Left ventricle myocardium inferior (tissue), 1 donor: ENCODE measurements around the gene TMEM245. TPM values are rescaled to one million over a fixed set of nuclear protein-coding genes. Genes with fewer than 3 reads are reported as not detected.

Experiments used
- DNase-seq: peaks from one replicate; pipeline ENCODE4 v3.0.0-alpha.2; 2020
- H3K27ac ChIP-seq: fragments of 200-600 bp; replicated peaks from 2 replicates; pipeline ENCODE4 v1.8.0; 2021
- H3K27me3 ChIP-seq: fragments of 200-600 bp; 2 replicates; pipeline ENCODE4 v1.8.0; 2021; ENCODE audit warnings: low read depth
- H3K36me3 ChIP-seq: fragments of 200-600 bp; 2 replicates; pipeline ENCODE4 v1.8.0; 2021
- H3K4me1 ChIP-seq: fragments of 200-600 bp; 2 replicates; pipeline ENCODE4 v1.8.0; 2021
- H3K4me3 ChIP-seq: fragments of 200-600 bp; 2 replicates; pipeline ENCODE4 v1.8.0; 2021; ENCODE audit warnings: mild to moderate bottlenecking, moderate library complexity
- H3K9me3 ChIP-seq: fragments of 200-600 bp; replicated peaks from 2 replicates; pipeline ENCODE4 v1.8.0; 2021
- CTCF ChIP-seq: fragments of 200-600 bp; IDR thresholded peaks from 2 replicates; pipeline ENCODE4 v1.8.0; 2021; ENCODE audit warnings: antibody characterized with exemption, mild to moderate bottlenecking, borderline replicate concordance
- intact Hi-C: fragments of 100-400 bp; cut with micrococcal nuclease; formaldehyde crosslinking; loops from one replicate; pipeline ENCODE4 v1.11.0; 2022
- total RNA-seq: library from RNA; stranded (reverse); fragmentation: NEBNext Ultra II Directional; extraction: Animal tissue kit (Norgen Biotek cat#: 25700); gene quantifications from one replicate; pipeline ENCODE4 v1.2.1, GENCODE V29; 2021
- donor health status: DM: no; HTN: yes; CAD: no; lungs with severe emphysema.

Gene TMEM245
- total RNA-seq, 1 donor from 2014 or later: 97.4 TPM

GRCh38 chr9:109113892-109114609, 5.7 kb downstream of the TMEM245 start:
- intact Hi-C loops: no loop called here
- no peaks in the 10 kb centered on the region for H3K36me3 ChIP-seq
- H3K4me3 ChIP-seq: peak overlapping the region; percentile 31
- H3K4me1 ChIP-seq: peaks cover 100% of the 10 kb centered on the region
- H3K27me3 ChIP-seq: no peaks in the 10 kb centered on the region
- peak overlapping the region; percentile 98 for H3K27ac ChIP-seq
- no peak for DNase-seq
- TF ChIP-seq CTCF: no peak
- no peaks in the 10 kb centered on the region for H3K9me3 ChIP-seq

- H3K27ac ChIP-seq: peak overlapping the region; percentile 98
- H3K36me3 ChIP-seq: no peaks in the 10 kb centered on the region
- no peak for DNase-seq
- intact Hi-C loops: no loop called here
- H3K9me3 ChIP-seq: no peaks in the 10 kb centered on the region
- no peak for TF ChIP-seq CTCF
- peaks cover 100% of the 10 kb centered on the region for H3K4me1 ChIP-seq
- peak overlapping the region; percentile 31 for H3K4me3 ChIP-seq
- no peaks in the 10 kb centered on the region for H3K27me3 ChIP-seq
Measured at GRCh38 chr9:109113254-109113653, 6.5 kb downstream of the TMEM245 start.

- H3K9me3 ChIP-seq: no peaks in the 10 kb centered on the region
- H3K36me3 ChIP-seq: peaks cover 5% of the 10 kb centered on the region
- H3K27ac ChIP-seq: peak overlapping the region; percentile 98
- no peaks in the 10 kb centered on the region for H3K27me3 ChIP-seq
- H3K4me1 ChIP-seq: peaks cover 99% of the 10 kb centered on the region
- TF ChIP-seq CTCF: no peak
- DNase-seq: no peak
- intact Hi-C loops: no loop called here
- peak overlapping the region; percentile 40 for H3K4me3 ChIP-seq
Measured at GRCh38 chr9:109110329-109111021, 9.3 kb downstream of the TMEM245 start.

- intact Hi-C loops: no loop called here
- Histone ChIP-seq H3K27me3 (no peaks in the 10 kb centered on the region), H3K4me1 (peaks cover 94% of the 10 kb centered on the region), H3K9me3 (no peaks in the 10 kb centered on the region), H3K36me3 (peaks cover 10% of the 10 kb centered on the region), H3K27ac (peak overlapping the region; percentile 98), H3K4me3 (peak overlapping the region; percentile 40)
- TF ChIP-seq CTCF: no peak
- DNase-seq: no peak
Measured at GRCh38 chr9:109109967-109110328, 9.8 kb downstream of the TMEM245 start.

- Histone ChIP-seq H3K27me3 (no peaks in the 10 kb centered on the region), H3K9me3 (no peaks in the 10 kb centered on the region), H3K4me3 (peak overlapping the region; percentile 40), H3K4me1 (peaks cover 83% of the 10 kb centered on the region), H3K27ac (peak overlapping the region; percentile 98), H3K36me3 (peaks cover 25% of the 10 kb centered on the region)
- intact Hi-C loops: no loop called here
- DNase-seq: no peak
- TF ChIP-seq CTCF: no peak
Measured at GRCh38 chr9:109108318-109108717, 11.4 kb downstream of the TMEM245 start.
